AG04449 (cell line): ENCODE data around the gene VPS26A.

Experiments
- CTCF ChIA-PET: fragments of 350-600 bp; formaldehyde crosslinking; extraction: SDS; loops from one replicate; lab custom pipeline; 2021; ENCODE audit warnings: antibody characterized with exemption; lab: Yijun Ruan, JAX
- POLR2A ChIA-PET: fragments of 400-600, 350-600 bp; formaldehyde crosslinking; extraction: SDS; loops from one replicate; lab custom pipeline; 2020; ENCODE audit warnings: antibody characterized with exemption, inconsistent platforms; lab: Yijun Ruan, JAX
- DNase-seq: peaks from one replicate; pipeline ENCODE4 v3.0.0-alpha.2; 2010; ENCODE audit warnings: low read depth, low spot score
- H3K4me3 ChIP-seq: 2 replicates; pipeline ENCODE4 v1.5.1; 2011; ENCODE audit warnings: low read depth, mild to moderate bottlenecking, control low read depth, low read length
- TF ChIP-seq, protein P1 (sequence below): IDR thresholded peaks from one replicate; pipeline ENCODE4 v1.5.1; 2011; ENCODE audit warnings: mild to moderate bottlenecking, moderate library complexity, low read length, control low read depth, inconsistent platforms; ENCODE audit not compliant: insufficient read depth; ENCODE audit errors: missing control alignments

Gene VPS26A

GRCh38 chr10:69182005-69182404 lies 58.0 kb downstream of the VPS26A start:
- no peak overlapping the region for H3K4me3 ChIP-seq
- DNase-seq, result no peak
- CTCF ChIA-PET, result interaction anchor here (1.1 to 1.2 kb wide), 2 partner anchors 208 to 211 kb away, joined by 3 to 4 read pairs; no protein-coding TSS in a partner anchor
- TF ChIP-seq, protein P1, sequence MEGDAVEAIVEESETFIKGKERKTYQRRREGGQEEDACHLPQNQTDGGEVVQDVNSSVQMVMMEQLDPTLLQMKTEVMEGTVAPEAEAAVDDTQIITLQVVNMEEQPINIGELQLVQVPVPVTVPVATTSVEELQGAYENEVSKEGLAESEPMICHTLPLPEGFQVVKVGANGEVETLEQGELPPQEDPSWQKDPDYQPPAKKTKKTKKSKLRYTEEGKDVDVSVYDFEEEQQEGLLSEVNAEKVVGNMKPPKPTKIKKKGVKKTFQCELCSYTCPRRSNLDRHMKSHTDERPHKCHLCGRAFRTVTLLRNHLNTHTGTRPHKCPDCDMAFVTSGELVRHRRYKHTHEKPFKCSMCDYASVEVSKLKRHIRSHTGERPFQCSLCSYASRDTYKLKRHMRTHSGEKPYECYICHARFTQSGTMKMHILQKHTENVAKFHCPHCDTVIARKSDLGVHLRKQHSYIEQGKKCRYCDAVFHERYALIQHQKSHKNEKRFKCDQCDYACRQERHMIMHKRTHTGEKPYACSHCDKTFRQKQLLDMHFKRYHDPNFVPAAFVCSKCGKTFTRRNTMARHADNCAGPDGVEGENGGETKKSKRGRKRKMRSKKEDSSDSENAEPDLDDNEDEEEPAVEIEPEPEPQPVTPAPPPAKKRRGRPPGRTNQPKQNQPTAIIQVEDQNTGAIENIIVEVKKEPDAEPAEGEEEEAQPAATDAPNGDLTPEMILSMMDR, result no peak
- POLR2A ChIA-PET, result no interaction called here

DNA sequence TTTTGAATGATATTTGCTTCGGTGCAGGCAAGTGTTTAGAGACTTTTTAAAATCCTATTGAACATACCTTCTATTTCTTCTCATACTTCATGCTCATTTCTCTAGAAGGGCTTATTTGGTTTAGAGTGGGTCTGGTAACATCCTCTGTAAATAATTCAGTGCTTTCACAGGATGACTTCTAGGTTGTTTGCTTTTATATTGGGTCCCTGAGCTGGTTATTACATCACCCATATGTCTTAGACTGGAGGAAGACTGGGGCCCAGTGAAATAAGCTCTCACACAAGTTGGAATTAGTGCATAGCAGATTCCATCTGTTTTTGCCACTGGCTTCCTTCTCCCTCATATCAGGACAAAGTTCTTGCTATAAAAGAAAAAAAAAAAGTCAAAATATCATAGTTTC lies 62.5 kb downstream of the VPS26A start:
- POLR2A ChIA-PET, result no interaction called here
- CTCF ChIA-PET, result interaction anchor here (0.7 kb wide), 1 partner anchor 10 kb away, joined by 4 read pairs; no protein-coding TSS in a partner anchor
- TF ChIP-seq, protein P1, result no peak

GRCh38 chr10:69201045-69201444 lies 77.1 kb downstream of the VPS26A start:
- DNase-seq, result no peak
- no peak overlapping the region for H3K4me3 ChIP-seq
- ChIA-PET CTCF (interaction anchor here (1.1 kb wide), 1 partner anchor 9 kb away, joined by 3 read pairs; no protein-coding TSS in a partner anchor), POLR2A (interaction anchor here (0.6 kb wide), 1 partner anchor 11 kb away, joined by 3 read pairs; no protein-coding TSS in a partner anchor)
- TF ChIP-seq, protein P1, result no peak

More for the DNA sequence above, 62.5 kb downstream of the VPS26A start:
- no peak overlapping the region for H3K4me3 ChIP-seq
- no peak for DNase-seq

DNA sequence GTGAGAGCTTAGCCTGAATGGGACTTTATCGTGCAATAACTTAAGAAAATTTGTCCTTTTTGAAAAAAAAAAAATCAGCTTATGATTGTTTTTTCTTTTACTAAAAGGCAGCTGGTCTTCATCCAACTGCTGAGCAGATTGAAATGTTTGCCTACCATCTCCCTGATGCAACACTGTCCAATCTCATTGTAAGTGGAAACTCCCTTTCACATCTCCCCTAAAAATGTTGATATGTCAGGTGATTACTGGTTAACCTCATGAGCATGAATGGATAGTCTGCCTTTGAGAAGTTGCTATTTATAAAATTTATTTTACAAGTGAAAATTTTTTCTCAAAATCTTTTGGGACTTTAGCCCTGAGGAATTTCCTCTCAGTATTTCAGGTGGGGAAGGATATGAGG lies 78.4 kb downstream of the VPS26A start:
- ChIA-PET POLR2A (no interaction called here), CTCF (interaction anchor here (0.8 to 0.9 kb wide), 2 partner anchors 14 to 188 kb away, joined by 3 read pairs; no protein-coding TSS in a partner anchor)
- H3K4me3 ChIP-seq, result no peak overlapping the region
- DNase-seq, result no peak
- TF ChIP-seq, protein P1, result no peak

DNA sequence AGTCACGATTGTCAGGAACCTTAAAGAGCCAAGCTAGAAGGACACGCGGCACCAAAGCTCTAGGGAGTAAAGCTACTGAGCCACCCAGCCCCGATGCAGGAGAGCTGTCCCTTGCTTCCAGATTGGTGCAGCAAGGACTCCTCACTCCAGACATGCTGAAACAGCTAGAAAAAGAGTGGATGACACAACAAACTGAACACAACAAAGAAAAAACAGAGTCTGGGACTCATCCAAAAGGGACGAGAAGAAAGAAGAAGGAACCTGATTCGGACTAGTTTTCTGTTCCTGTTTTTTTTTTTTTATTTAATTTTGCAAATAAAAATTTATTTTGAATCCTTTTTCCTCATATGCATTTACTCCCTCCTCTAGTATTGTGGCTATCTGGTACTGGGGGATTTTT lies 84.8 kb downstream of the VPS26A start:
- no peak for DNase-seq
- ChIA-PET POLR2A (no interaction called here), CTCF (no interaction called here)
- TF ChIP-seq, protein P1, result no peak
- H3K4me3 ChIP-seq, result no peak overlapping the region

DNA sequence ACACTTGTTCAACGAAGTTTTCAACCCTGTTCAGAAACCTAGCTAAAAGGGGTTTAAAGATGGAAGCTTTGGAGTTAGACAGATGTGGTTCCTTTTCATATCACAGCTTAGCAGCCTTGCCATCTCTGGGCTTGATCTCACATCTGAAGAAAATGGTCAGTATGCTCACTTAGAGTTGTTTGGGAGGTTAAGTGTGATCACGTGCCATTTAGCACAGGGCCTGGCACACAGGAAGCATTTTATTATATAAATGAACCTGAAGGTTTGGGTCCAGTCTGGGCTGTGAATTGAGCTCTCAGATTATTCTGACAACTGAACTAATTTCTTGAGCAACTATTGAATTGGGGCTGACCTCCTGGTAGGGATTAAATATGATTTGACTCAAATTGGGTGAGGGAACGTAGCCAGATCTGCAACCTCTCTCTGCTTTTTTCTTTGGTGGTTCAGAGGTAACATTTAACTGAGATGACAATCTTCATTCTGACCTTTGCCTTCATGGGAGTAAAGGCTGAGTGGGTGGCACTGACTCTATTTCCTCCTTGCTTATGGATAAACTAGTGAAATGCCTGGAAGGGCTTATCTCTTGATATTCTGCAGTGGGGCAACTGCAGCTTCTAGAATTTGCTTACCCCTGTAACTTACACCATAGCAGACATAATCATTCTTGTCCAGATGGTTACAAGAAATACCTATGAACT lies 86.0 kb downstream of the VPS26A start:
- CTCF ChIA-PET, result interaction anchor here (0.7 to 1.3 kb wide), 4 partner anchors 9 to 183 kb away, joined by 3 to 5 read pairs (median 4); no protein-coding TSS in a partner anchor
- TF ChIP-seq, protein P1, result no peak
- no peak for DNase-seq
- no peak overlapping the region for H3K4me3 ChIP-seq
- POLR2A ChIA-PET, result no interaction called here
